Muscle layer of colon (tissue), 2 donors: ENCODE measurements around the gene ACSF3.

Experiments used
- H3K27ac ChIP-seq: one replicate; pipeline ENCODE4 v1.7.0; 2013; ENCODE audit warnings: low read depth, mild to moderate bottlenecking, low read length, moderate library complexity
- H3K27me3 ChIP-seq, 2 donors: one replicate each; pipeline ENCODE4 v1.7.0; 2013; ENCODE audit warnings: low read length in 2 of 2, mild to moderate bottlenecking in 2 of 2; ENCODE audit not compliant: insufficient read depth in 2 of 2, control insufficient read depth in 1 of 2
- H3K36me3 ChIP-seq: one replicate; pipeline ENCODE4 v1.7.0; 2013; ENCODE audit warnings: mild to moderate bottlenecking, low read length; ENCODE audit not compliant: insufficient read depth
- H3K4me1 ChIP-seq: one replicate; pipeline ENCODE4 v1.7.0; 2013; ENCODE audit warnings: mild to moderate bottlenecking, low read length; ENCODE audit not compliant: insufficient read depth
- H3K4me3 ChIP-seq, 2 donors: one replicate each; pipeline ENCODE4 v1.7.0; 2013; ENCODE audit warnings: low read length in 2 of 2, low read depth in 1 of 2, mild to moderate bottlenecking in 1 of 2, moderate library complexity in 1 of 2
- H3K9ac ChIP-seq: one replicate; pipeline ENCODE4 v1.7.0; 2013; ENCODE audit warnings: low read length
- H3K9me3 ChIP-seq: one replicate; pipeline ENCODE4 v1.7.0; 2013; ENCODE audit warnings: mild to moderate bottlenecking, low read length
- donor health status: abdominal sarcoma.
- donor health status: Adenocarcinoma of cecum.

The ACSF3 gene

GRCh38 chr16:89058812-89059211 is 34.8 kb upstream of the ACSF3 start:
- Histone ChIP-seq H3K27ac (no peak overlapping the region), H3K27me3 (peaks cover 0 to 25% of the 10 kb centered on the region in 2 donors), H3K4me3 (no peak overlapping the region), H3K4me1 (no peaks in the 10 kb centered on the region), H3K36me3 (no peaks in the 10 kb centered on the region), H3K9ac (no peak overlapping the region), H3K9me3 (no peaks in the 10 kb centered on the region)

GRCh38 chr16:89060207-89060794 is 33.4 kb upstream of the ACSF3 start:
- H3K9ac ChIP-seq: no peak overlapping the region
- H3K9me3 ChIP-seq: no peaks in the 10 kb centered on the region
- no peaks in the 10 kb centered on the region for H3K4me1 ChIP-seq
- H3K27ac ChIP-seq: no peak overlapping the region
- no peak overlapping the region for H3K4me3 ChIP-seq
- peaks cover 0 to 29% of the 10 kb centered on the region in 2 donors for H3K27me3 ChIP-seq
- H3K36me3 ChIP-seq: no peaks in the 10 kb centered on the region

GRCh38 chr16:89061086-89061485 is 32.6 kb upstream of the ACSF3 start:
- Histone ChIP-seq H3K27me3 (peaks cover 0 to 34% of the 10 kb centered on the region in 2 donors), H3K4me1 (no peaks in the 10 kb centered on the region), H3K27ac (no peak overlapping the region)

GRCh38 chr16:89061590-89062380 is 31.9 kb upstream of the ACSF3 start:
- H3K4me3 ChIP-seq: no peak overlapping the region
- no peaks in the 10 kb centered on the region for H3K9me3 ChIP-seq
- H3K27me3 ChIP-seq: peaks cover 0 to 33% of the 10 kb centered on the region in 2 donors
- no peak overlapping the region for H3K27ac ChIP-seq
- H3K9ac ChIP-seq: no peak overlapping the region
- H3K4me1 ChIP-seq: no peaks in the 10 kb centered on the region
- no peaks in the 10 kb centered on the region for H3K36me3 ChIP-seq

More at GRCh38 chr16:89061086-89061485, 32.6 kb upstream of the ACSF3 start:
- Histone ChIP-seq H3K9me3 (no peaks in the 10 kb centered on the region), H3K36me3 (no peaks in the 10 kb centered on the region), H3K9ac (no peak overlapping the region), H3K4me3 (no peak overlapping the region)

GRCh38 chr16:89062389-89063345 is 31.0 kb upstream of the ACSF3 start:
- Histone ChIP-seq H3K27me3 (peaks cover 0 to 38% of the 10 kb centered on the region in 2 donors), H3K4me3 (no peak overlapping the region), H3K36me3 (no peaks in the 10 kb centered on the region)

GRCh38 chr16:89063768-89064320 is 29.8 kb upstream of the ACSF3 start:
- Histone ChIP-seq H3K36me3 (no peaks in the 10 kb centered on the region), H3K9ac (no peak overlapping the region), H3K9me3 (no peaks in the 10 kb centered on the region), H3K27me3 (peaks cover 0 to 39% of the 10 kb centered on the region in 2 donors), H3K4me1 (no peaks in the 10 kb centered on the region), H3K27ac (no peak overlapping the region), H3K4me3 (no peak overlapping the region)

More at GRCh38 chr16:89062389-89063345, 31.0 kb upstream of the ACSF3 start:
- Histone ChIP-seq H3K9me3 (no peaks in the 10 kb centered on the region), H3K4me1 (no peaks in the 10 kb centered on the region), H3K27ac (no peak overlapping the region), H3K9ac (no peak overlapping the region)

GRCh38 chr16:89064606-89065457 is 28.8 kb upstream of the ACSF3 start:
- Histone ChIP-seq H3K36me3 (no peaks in the 10 kb centered on the region), H3K4me1 (no peaks in the 10 kb centered on the region), H3K27me3 (peaks cover 0 to 39% of the 10 kb centered on the region in 2 donors), H3K4me3 (no peak overlapping the region), H3K27ac (no peak overlapping the region), H3K9ac (no peak overlapping the region), H3K9me3 (no peaks in the 10 kb centered on the region)

- no peak overlapping the region for H3K27ac ChIP-seq
- no peaks in the 10 kb centered on the region for H3K36me3 ChIP-seq
- H3K9ac ChIP-seq: no peak overlapping the region
- no peaks in the 10 kb centered on the region for H3K4me1 ChIP-seq
- H3K4me3 ChIP-seq: no peak overlapping the region
- no peaks in the 10 kb centered on the region for H3K9me3 ChIP-seq
- H3K27me3 ChIP-seq: peaks cover 0 to 39% of the 10 kb centered on the region in 2 donors
Measured at GRCh38 chr16:89065458-89065822, 28.2 kb upstream of the ACSF3 start.

- Histone ChIP-seq H3K36me3 (no peaks in the 10 kb centered on the region), H3K27ac (no peak overlapping the region), H3K4me1 (no peaks in the 10 kb centered on the region), H3K4me3 (no peak overlapping the region), H3K27me3 (peaks cover under 1 to 47% of the 10 kb centered on the region in 2 donors), H3K9ac (no peak overlapping the region), H3K9me3 (no peaks in the 10 kb centered on the region)
Measured at GRCh38 chr16:89066721-89067120, 26.9 kb upstream of the ACSF3 start.

GRCh38 chr16:89067677-89068443 is 25.8 kb upstream of the ACSF3 start:
- Histone ChIP-seq H3K4me1 (peaks cover 8% of the 10 kb centered on the region), H3K27ac (no peak overlapping the region), H3K4me3 (no peak overlapping the region), H3K36me3 (no peaks in the 10 kb centered on the region), H3K27me3 (peaks cover 5 to 56% of the 10 kb centered on the region in 2 donors), H3K9me3 (no peaks in the 10 kb centered on the region), H3K9ac (no peak overlapping the region)
